Mucosa of stomach (tissue), 1 donor: ENCODE results near the gene CILP.
"Not testable (repeated sequence)": the region's sequence is repeated elsewhere in the genome, so short reads cannot be mapped to it uniquely, and the experiment has no call there.

Experiments used
- H3K27me3 ChIP-seq: one replicate; pipeline ENCODE4 v1.7.0; 2013; ENCODE audit warnings: mild to moderate bottlenecking, low read length; ENCODE audit not compliant: control insufficient read depth, insufficient read depth
- H3K36me3 ChIP-seq: one replicate; pipeline ENCODE4 v1.7.0; 2013; ENCODE audit warnings: low read length; ENCODE audit not compliant: control insufficient read depth, insufficient read depth
- H3K4me1 ChIP-seq: one replicate; pipeline ENCODE4 v1.7.0; 2013; ENCODE audit warnings: mild to moderate bottlenecking, low read length; ENCODE audit not compliant: control insufficient read depth, insufficient read depth
- H3K4me3 ChIP-seq: one replicate; pipeline ENCODE4 v1.7.0; 2013; ENCODE audit warnings: low read length
- H3K9ac ChIP-seq: one replicate; pipeline ENCODE4 v1.7.0; 2013; ENCODE audit warnings: mild to moderate bottlenecking, low read length, moderate library complexity
- H3K9me3 ChIP-seq: one replicate; pipeline ENCODE4 v1.7.0; 2013; ENCODE audit warnings: mild to moderate bottlenecking, low read length, moderate library complexity; ENCODE audit not compliant: control insufficient read depth
- donor health status: Pancreatic carcinoma.

CILP gene

DNA sequence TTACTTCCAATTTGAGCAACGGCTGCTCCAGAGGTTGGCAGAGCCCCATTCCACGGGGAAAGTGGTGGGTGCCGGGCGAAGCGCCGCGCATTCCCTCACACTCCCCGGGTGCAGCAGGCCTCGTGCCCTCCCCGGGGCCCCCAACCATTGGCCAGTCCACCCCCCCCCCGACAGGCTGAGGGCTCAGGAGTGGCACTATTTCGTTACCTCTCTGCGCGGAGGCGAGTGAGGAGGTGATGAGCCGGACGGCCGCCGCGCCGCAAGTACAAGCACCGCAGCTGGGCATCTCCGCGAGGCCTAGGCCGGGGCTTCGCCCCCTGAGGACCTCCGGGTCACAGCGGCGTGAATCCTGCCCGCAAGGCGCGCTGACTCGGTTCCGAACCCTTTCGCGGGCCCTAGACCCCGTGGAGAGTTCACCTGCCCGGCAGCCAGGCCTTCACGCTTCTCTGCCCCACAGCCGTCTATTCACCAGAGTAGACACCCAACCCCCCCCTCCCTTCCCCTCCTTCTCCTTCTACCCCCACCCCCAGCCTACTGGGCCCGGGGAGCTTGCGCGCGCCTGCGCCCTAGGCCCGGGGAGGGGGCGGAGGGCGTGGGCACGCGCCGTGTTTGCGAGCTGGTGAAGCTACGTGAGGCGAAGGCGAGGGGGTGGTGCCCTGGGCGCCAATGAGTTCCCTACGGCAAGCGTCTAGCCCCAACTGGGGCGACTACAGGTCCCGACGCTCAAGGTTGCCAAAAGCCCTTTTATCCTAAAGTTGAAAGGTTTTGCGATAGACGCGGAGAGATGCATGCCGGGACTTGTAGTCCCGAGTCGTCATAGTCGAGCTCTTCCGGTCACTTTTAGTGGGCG lies 26.2 kb downstream of the CILP start, which contains the start of gene CLPX:
Gene CLPX (minus strand): TSS at position 475 of the 850 bp plus-strand sequence. CDS start 189 bp downstream, at position 286.
- Histone ChIP-seq H3K27me3 (no peaks in the 10 kb centered on the region), H3K9ac (peak within 1 kb of the TSS; percentile 91), H3K4me3 (peak within 1 kb of the TSS; percentile 86), H3K4me1 (peaks cover 6% of the 10 kb centered on the region), H3K9me3 (no peaks in the 10 kb centered on the region), H3K36me3 (no peaks in the 10 kb centered on the region)

- Histone ChIP-seq H3K4me3 (peak overlapping the region; percentile 86), H3K36me3 (no peaks in the 10 kb centered on the region), H3K27me3 (no peaks in the 10 kb centered on the region), H3K9ac (peak overlapping the region; percentile 91), H3K4me1 (peaks cover 6% of the 10 kb centered on the region), H3K9me3 (no peaks in the 10 kb centered on the region)
Measured at GRCh38 chr15:65184305-65184867, 26.9 kb downstream of the CILP start.

DNA sequence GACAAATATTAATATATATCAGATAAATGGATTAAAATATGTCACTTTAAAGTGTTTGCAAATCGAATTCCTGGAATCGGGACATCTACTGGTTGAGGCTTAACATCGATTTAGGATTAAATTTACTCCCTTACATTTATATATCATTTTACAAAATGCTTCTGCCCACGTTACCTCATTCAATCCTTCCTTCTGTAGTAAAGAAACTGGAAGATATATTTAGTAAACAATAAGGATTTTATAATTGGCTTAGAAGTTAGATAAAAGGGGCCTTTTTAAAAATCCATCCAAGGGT lies 27.5 kb downstream of the CILP start:
- no peaks in the 10 kb centered on the region for H3K9me3 ChIP-seq
- no peaks in the 10 kb centered on the region for H3K27me3 ChIP-seq
- peak overlapping the region; percentile 91 for H3K9ac ChIP-seq
- peaks cover 6% of the 10 kb centered on the region for H3K4me1 ChIP-seq
- no peaks in the 10 kb centered on the region for H3K36me3 ChIP-seq
- H3K4me3 ChIP-seq, result peak overlapping the region; percentile 86

- H3K9ac ChIP-seq, result no peak overlapping the region
- no peaks in the 10 kb centered on the region for H3K27me3 ChIP-seq
- H3K9me3 ChIP-seq, result no peaks in the 10 kb centered on the region
- H3K4me1 ChIP-seq, result peaks cover 6% of the 10 kb centered on the region
- H3K36me3 ChIP-seq, result no peaks in the 10 kb centered on the region
- H3K4me3 ChIP-seq, result no peak overlapping the region
Measured at GRCh38 chr15:65182538-65182937, 28.7 kb downstream of the CILP start.

- not testable (repeated sequence) for H3K9ac ChIP-seq, H3K4me3 ChIP-seq, H3K4me1 ChIP-seq, H3K9me3 ChIP-seq, H3K27me3 ChIP-seq, H3K36me3 ChIP-seq
Measured at GRCh38 chr15:65181582-65182353, 29.5 kb downstream of the CILP start.

GRCh38 chr15:65180167-65180566 lies 31.1 kb downstream of the CILP start:
- Histone ChIP-seq H3K9me3 (no peaks in the 10 kb centered on the region), H3K36me3 (peaks cover 5% of the 10 kb centered on the region), H3K4me1 (no peaks in the 10 kb centered on the region), H3K9ac (no peak overlapping the region), H3K4me3 (no peak overlapping the region), H3K27me3 (no peaks in the 10 kb centered on the region)

GRCh38 chr15:65177901-65178300 lies 33.4 kb downstream of the CILP start:
- Histone ChIP-seq H3K36me3 (peaks cover 5% of the 10 kb centered on the region), H3K27me3 (no peaks in the 10 kb centered on the region), H3K4me3 (no peak overlapping the region), H3K9ac (no peak overlapping the region), H3K9me3 (no peaks in the 10 kb centered on the region), H3K4me1 (no peaks in the 10 kb centered on the region)

DNA sequence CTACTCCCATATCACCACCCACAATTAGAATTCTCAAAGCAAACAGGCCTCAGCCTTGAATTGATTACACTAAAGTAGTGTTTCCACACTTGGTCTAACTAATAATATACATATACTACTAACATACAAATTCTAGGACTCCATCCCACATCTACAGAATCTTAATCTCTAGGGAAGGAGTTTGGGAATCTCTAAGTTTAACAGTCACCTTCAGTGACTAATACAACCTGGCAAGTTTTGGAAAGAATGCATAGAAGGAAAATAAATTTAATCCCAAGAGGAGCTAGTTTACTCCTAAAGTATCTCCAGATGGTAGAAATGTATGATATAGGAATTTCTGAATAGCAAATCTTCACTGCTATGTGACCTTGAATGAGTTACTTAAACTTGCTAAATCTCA lies 35.2 kb downstream of the CILP start:
- Histone ChIP-seq H3K9ac (no peak overlapping the region), H3K9me3 (no peaks in the 10 kb centered on the region), H3K4me3 (no peak overlapping the region), H3K4me1 (no peaks in the 10 kb centered on the region), H3K27me3 (no peaks in the 10 kb centered on the region), H3K36me3 (peaks cover 5% of the 10 kb centered on the region)

GRCh38 chr15:65175511-65175910 lies 35.8 kb downstream of the CILP start:
- no peaks in the 10 kb centered on the region for H3K9me3 ChIP-seq
- H3K36me3 ChIP-seq, result peaks cover 5% of the 10 kb centered on the region
- H3K4me3 ChIP-seq, result no peak overlapping the region
- H3K27me3 ChIP-seq, result no peaks in the 10 kb centered on the region
- no peaks in the 10 kb centered on the region for H3K4me1 ChIP-seq
- no peak overlapping the region for H3K9ac ChIP-seq

- Histone ChIP-seq H3K9me3 (no peaks in the 10 kb centered on the region), H3K9ac (no peak overlapping the region), H3K36me3 (peaks cover 5% of the 10 kb centered on the region), H3K27me3 (no peaks in the 10 kb centered on the region), H3K4me1 (no peaks in the 10 kb centered on the region), H3K4me3 (no peak overlapping the region)
Measured at GRCh38 chr15:65174509-65174908, 36.8 kb downstream of the CILP start.

GRCh38 chr15:65172531-65172930 lies 38.7 kb downstream of the CILP start:
- Histone ChIP-seq H3K4me1 (no peaks in the 10 kb centered on the region), H3K9me3 (no peaks in the 10 kb centered on the region), H3K27me3 (no peaks in the 10 kb centered on the region), H3K36me3 (peaks cover 5% of the 10 kb centered on the region), H3K9ac (no peak overlapping the region), H3K4me3 (no peak overlapping the region)

DNA sequence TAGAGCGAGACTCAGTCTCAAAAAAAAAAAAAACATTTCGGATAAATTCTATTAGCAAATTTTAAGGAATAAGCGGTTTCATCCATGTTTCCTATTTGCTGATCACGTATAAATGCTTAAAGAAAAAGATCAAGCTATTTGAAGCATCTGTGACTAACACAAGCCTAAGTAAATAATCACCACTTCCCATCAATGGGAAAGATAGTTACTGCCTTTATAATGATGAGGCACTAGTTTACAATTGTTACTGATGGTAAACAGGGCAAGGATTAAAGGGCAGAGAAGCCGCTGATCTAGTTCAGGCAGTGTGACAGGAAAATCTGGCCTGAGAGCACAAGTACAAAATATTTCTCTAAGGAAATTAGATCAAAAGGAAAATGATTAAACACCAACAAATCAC lies 39.8 kb downstream of the CILP start:
- Histone ChIP-seq H3K36me3 (peaks cover 5% of the 10 kb centered on the region), H3K4me1 (no peaks in the 10 kb centered on the region), H3K4me3 (no peak overlapping the region), H3K9ac (no peak overlapping the region), H3K9me3 (no peaks in the 10 kb centered on the region), H3K27me3 (no peaks in the 10 kb centered on the region)
